AG04449 (cell line): ENCODE data around the gene ANKFN1.

Experiments used
- CTCF ChIA-PET: fragments of 350-600 bp; formaldehyde crosslinking; extraction: SDS; loops from one replicate; lab custom pipeline; 2021; ENCODE audit warnings: antibody characterized with exemption; lab: Yijun Ruan, JAX
- POLR2A ChIA-PET: fragments of 400-600, 350-600 bp; formaldehyde crosslinking; extraction: SDS; loops from one replicate; lab custom pipeline; 2020; ENCODE audit warnings: antibody characterized with exemption, inconsistent platforms; lab: Yijun Ruan, JAX
- DNase-seq: peaks from one replicate; pipeline ENCODE4 v3.0.0-alpha.2; 2010; ENCODE audit warnings: low read depth, low spot score
- H3K4me3 ChIP-seq: 2 replicates; pipeline ENCODE4 v1.5.1; 2011; ENCODE audit warnings: low read depth, mild to moderate bottlenecking, control low read depth, low read length
- TF ChIP-seq, protein P1 (sequence below): IDR thresholded peaks from one replicate; pipeline ENCODE4 v1.5.1; 2011; ENCODE audit warnings: mild to moderate bottlenecking, moderate library complexity, low read length, control low read depth, inconsistent platforms; ENCODE audit not compliant: insufficient read depth; ENCODE audit errors: missing control alignments

Gene ANKFN1

GRCh38 chr17:56125830-56126819 is 27.1 kb upstream of the ANKFN1 start:
- TF ChIP-seq, protein P1, sequence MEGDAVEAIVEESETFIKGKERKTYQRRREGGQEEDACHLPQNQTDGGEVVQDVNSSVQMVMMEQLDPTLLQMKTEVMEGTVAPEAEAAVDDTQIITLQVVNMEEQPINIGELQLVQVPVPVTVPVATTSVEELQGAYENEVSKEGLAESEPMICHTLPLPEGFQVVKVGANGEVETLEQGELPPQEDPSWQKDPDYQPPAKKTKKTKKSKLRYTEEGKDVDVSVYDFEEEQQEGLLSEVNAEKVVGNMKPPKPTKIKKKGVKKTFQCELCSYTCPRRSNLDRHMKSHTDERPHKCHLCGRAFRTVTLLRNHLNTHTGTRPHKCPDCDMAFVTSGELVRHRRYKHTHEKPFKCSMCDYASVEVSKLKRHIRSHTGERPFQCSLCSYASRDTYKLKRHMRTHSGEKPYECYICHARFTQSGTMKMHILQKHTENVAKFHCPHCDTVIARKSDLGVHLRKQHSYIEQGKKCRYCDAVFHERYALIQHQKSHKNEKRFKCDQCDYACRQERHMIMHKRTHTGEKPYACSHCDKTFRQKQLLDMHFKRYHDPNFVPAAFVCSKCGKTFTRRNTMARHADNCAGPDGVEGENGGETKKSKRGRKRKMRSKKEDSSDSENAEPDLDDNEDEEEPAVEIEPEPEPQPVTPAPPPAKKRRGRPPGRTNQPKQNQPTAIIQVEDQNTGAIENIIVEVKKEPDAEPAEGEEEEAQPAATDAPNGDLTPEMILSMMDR: peak; percentile 71
- H3K4me3 ChIP-seq: no peak overlapping the region
- peak; percentile 47 for DNase-seq
- ChIA-PET POLR2A (no interaction called here), CTCF (interaction anchor here (0.7 to 4.0 kb wide), 31 partner anchors 9 to 654 kb away, joined by 3 to 76 read pairs (median 5); no protein-coding TSS in a partner anchor)

DNA sequence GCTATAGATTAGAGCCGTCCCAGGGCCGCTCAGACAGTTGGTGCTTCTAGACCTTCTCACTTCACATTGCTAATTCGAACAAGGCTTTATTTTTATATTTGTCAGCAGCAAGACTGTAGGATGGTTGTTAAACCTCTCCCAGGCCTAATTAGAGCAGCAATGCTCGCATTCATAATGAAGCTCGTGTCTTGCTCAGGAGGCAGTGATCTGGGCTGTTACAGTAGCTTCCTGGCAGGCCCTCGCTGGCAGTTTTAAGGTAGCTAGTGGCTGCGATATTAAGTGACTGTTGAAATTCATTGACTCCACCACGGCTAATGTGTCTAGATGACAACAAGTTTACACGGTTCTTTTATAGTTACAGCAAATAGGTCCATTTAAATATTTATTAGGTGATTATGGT is 23.2 kb upstream of the ANKFN1 start:
- CTCF ChIA-PET: interaction anchor here (1.1 to 1.5 kb wide), 2 partner anchors 10 to 12 kb away, joined by 3 to 4 read pairs; no protein-coding TSS in a partner anchor
- POLR2A ChIA-PET: no interaction called here
- H3K4me3 ChIP-seq: no peak overlapping the region
- TF ChIP-seq, protein P1: no peak
- no peak for DNase-seq

DNA sequence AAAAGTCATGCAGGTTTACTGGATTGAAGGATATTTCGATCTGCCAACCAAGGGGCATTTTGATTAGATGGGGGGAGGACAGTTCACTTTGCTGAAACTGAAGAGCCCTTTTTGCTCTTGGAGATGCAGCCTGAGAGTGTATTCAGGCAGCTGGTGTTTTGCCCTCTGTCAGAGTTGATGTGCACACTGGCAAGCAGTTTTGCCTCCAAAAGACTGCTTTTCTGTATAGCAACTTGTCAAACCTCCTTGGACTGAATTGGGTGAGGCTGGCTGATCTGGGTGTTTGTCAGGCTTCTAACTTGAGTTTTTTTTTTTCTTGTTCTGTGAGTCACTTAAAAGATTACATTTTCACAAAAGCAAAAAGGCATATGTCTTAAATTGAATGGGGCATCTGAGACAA is 22.6 kb upstream of the ANKFN1 start:
- TF ChIP-seq, protein P1: no peak
- H3K4me3 ChIP-seq: no peak overlapping the region
- CTCF ChIA-PET: interaction anchor here (1.0 to 1.5 kb wide), 3 partner anchors 9 to 188 kb away, joined by 3 to 4 read pairs (median 4); no protein-coding TSS in a partner anchor
- POLR2A ChIA-PET: no interaction called here
- DNase-seq: no peak

- ChIA-PET CTCF (interaction anchor here (1.0 kb wide), 1 partner anchor 187 kb away, joined by 4 read pairs; no protein-coding TSS in a partner anchor), POLR2A (no interaction called here)
- TF ChIP-seq, protein P1: no peak
- no peak overlapping the region for H3K4me3 ChIP-seq
- no peak for DNase-seq
These were observed 21.8 kb upstream of the ANKFN1 start for GRCh38 chr17:56131431-56131830.

GRCh38 chr17:56136301-56136700 is 17.0 kb upstream of the ANKFN1 start:
- TF ChIP-seq, protein P1: no peak
- CTCF ChIA-PET: no interaction called here
- H3K4me3 ChIP-seq: no peak overlapping the region
- POLR2A ChIA-PET: no interaction called here
- no peak for DNase-seq

GRCh38 chr17:56141046-56141839 is 12.0 kb upstream of the ANKFN1 start:
- DNase-seq: no peak
- TF ChIP-seq, protein P1: no peak
- ChIA-PET POLR2A (interaction anchor here (0.7 to 1.2 kb wide), 2 partner anchors 14 to 45 kb away, joined by 3 to 6 read pairs; no protein-coding TSS in a partner anchor), CTCF (interaction anchor here (2.2 to 4.3 kb wide), 2 partner anchors 13 to 178 kb away, joined by 11 to 34 read pairs; no protein-coding TSS in a partner anchor)
- H3K4me3 ChIP-seq: no peak overlapping the region
